Measurements from ENCODE around the gene SCEL.

DNA sequence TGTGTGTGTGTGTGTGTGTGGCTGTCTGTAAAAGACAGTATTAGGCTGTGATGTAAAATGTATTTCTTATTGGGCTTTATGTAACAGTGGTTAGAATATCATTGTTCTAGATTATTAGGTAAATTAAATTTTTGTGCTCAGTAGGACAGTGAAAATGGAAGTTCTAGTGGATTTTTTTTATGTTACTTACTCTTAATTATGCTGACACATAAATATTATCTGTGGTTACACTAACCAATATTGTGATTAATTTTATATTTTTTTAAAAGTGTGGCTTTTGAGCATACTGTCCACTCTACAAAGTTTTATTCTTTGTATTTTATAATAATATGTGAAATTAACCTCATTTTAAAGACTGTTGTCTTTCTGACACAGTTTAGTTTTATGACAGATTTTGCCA lies 80.5 kb downstream of the SCEL start:
- TF ChIP-seq CTCF (IDR thresholded peaks at IDR 0.05 in 8 of 11, conservative IDR thresholded peaks at IDR 0.05 in 3 of 11) (no peak), POLR2A (IDR thresholded peaks at IDR 0.05) (no peak), POLR2AphosphoS5 (IDR thresholded peaks at IDR 0.05) (no peak)
